KMS-11 (cell line): Measurements from ENCODE around the gene F11R.

Experiments used
- H2AFZ ChIP-seq: fragments of 200-600 bp; sonication (generic); 2 replicates; pipeline ENCODE4 v1.6.1; 2016; ENCODE audit warnings: antibody characterized with exemption, mixed run types, low read depth
- H3K27ac ChIP-seq: fragments of 200-600 bp; sonication (generic); 2 replicates; pipeline ENCODE4 v1.6.1; 2016; ENCODE audit warnings: mild to moderate bottlenecking, mixed run types
- H3K27me3 ChIP-seq: fragments of 200-600 bp; sonication (generic); 2 replicates; pipeline ENCODE4 v1.6.1; 2017; ENCODE audit warnings: mild to moderate bottlenecking, low read depth, mixed run types, moderate library complexity; ENCODE audit not compliant: insufficient read depth
- H3K36me3 ChIP-seq: fragments of 200-600 bp; sonication (generic); 2 replicates; pipeline ENCODE4 v1.6.1; 2017; ENCODE audit warnings: mild to moderate bottlenecking, mixed run types; ENCODE audit not compliant: insufficient read depth
- H3K4me1 ChIP-seq: fragments of 200-600 bp; sonication (generic); 2 replicates; pipeline ENCODE4 v1.6.1; 2016; ENCODE audit warnings: mild to moderate bottlenecking, low read depth, mixed run types; ENCODE audit not compliant: poor library complexity, severe bottlenecking
- H3K4me2 ChIP-seq: fragments of 200-600 bp; sonication (generic); 2 replicates; pipeline ENCODE4 v1.7.0; 2016; ENCODE audit warnings: mild to moderate bottlenecking, mixed run types
- H3K4me3 ChIP-seq: fragments of 200-600 bp; sonication (generic); IDR thresholded peaks from 2 replicates; pipeline ENCODE4 v1.6.1; 2017; ENCODE audit warnings: low read depth, low read length, mixed read lengths; ENCODE audit not compliant: insufficient read depth
- H3K79me2 ChIP-seq: fragments of 200-600 bp; sonication (generic); 2 replicates; pipeline ENCODE4 v1.6.1; 2016; ENCODE audit warnings: low read depth, mixed run types; ENCODE audit not compliant: insufficient read depth
- H3K9ac ChIP-seq: fragments of 200-600 bp; sonication (generic); 2 replicates; pipeline ENCODE4 v1.6.1; 2016; ENCODE audit warnings: mild to moderate bottlenecking, mixed run types
- H4K20me1 ChIP-seq: fragments of 200-600 bp; sonication (generic); 2 replicates; pipeline ENCODE4 v1.6.1; 2016; ENCODE audit warnings: mild to moderate bottlenecking, mixed run types; ENCODE audit not compliant: insufficient read depth
- CTCF ChIP-seq: fragments of 200-600 bp; sonication (generic); conservative IDR thresholded peaks from 2 replicates; pipeline ENCODE4 v1.6.1; 2017; ENCODE audit warnings: low read depth, mild to moderate bottlenecking, antibody characterized with exemption, low read length, moderate library complexity, mixed read lengths

F11R gene

GRCh38 chr1:161048949-161049722 is 28.2 kb upstream of the F11R start:
- H3K27ac ChIP-seq = no peak overlapping the region
- H3K36me3 ChIP-seq = peaks cover 26% of the 10 kb centered on the region; the same call in 1 of the 2 replicates
- peaks cover 15% of the 10 kb centered on the region for H3K79me2 ChIP-seq

GRCh38 chr1:161047436-161048420 is 26.8 kb upstream of the F11R start:
- H3K4me3 ChIP-seq = no peak overlapping the region
- no peak overlapping the region for H3K9ac ChIP-seq
- H3K27me3 ChIP-seq = no peaks in the 10 kb centered on the region
- H3K36me3 ChIP-seq = peaks cover 16% of the 10 kb centered on the region; the same call in 1 of the 2 replicates
- peak overlapping the region; percentile 74 for H3K27ac ChIP-seq
- H3K4me2 ChIP-seq = no peak overlapping the region; the same call in 1 of the 2 replicates
- peaks cover 25% of the 10 kb centered on the region for H3K79me2 ChIP-seq
- peaks cover 28% of the 10 kb centered on the region for H3K4me1 ChIP-seq
- no peaks in the 10 kb centered on the region for H4K20me1 ChIP-seq
- H2AFZ ChIP-seq = no peak overlapping the region
- no peak for TF ChIP-seq CTCF

More at GRCh38 chr1:161048949-161049722, 28.2 kb upstream of the F11R start:
- Histone ChIP-seq H4K20me1 (no peaks in the 10 kb centered on the region), H3K4me2 (no peak overlapping the region), H3K4me1 (peaks cover 18% of the 10 kb centered on the region), H3K9ac (no peak overlapping the region), H3K27me3 (no peaks in the 10 kb centered on the region), H3K4me3 (no peak overlapping the region), H2AFZ (no peak overlapping the region)
- no peak for TF ChIP-seq CTCF

GRCh38 chr1:161046605-161047228 is 25.8 kb upstream of the F11R start:
- peaks cover 9% of the 10 kb centered on the region; the same call in 1 of the 2 replicates for H3K36me3 ChIP-seq
- peak overlapping the region; percentile 65; the same call in 1 of the 2 replicates for H2AFZ ChIP-seq

More at GRCh38 chr1:161046605-161047228, 25.8 kb upstream of the F11R start:
- no peaks in the 10 kb centered on the region for H4K20me1 ChIP-seq
- H3K9ac ChIP-seq = peak overlapping the region; percentile 70
- H3K4me1 ChIP-seq = peaks cover 29% of the 10 kb centered on the region
- peaks cover 25% of the 10 kb centered on the region for H3K79me2 ChIP-seq
- peak overlapping the region; percentile 74 for H3K27ac ChIP-seq
- H3K4me2 ChIP-seq = peak overlapping the region; percentile 63
- H3K4me3 ChIP-seq = peak overlapping the region; percentile 99
- no peaks in the 10 kb centered on the region for H3K27me3 ChIP-seq
- no peak; the same call in 1 of the 2 replicates for TF ChIP-seq CTCF
